ENCODE data around the gene UBTD2.

UBTD2 gene

GRCh38 chr5:172182291-172182690 is 101.3 kb downstream of the UBTD2 start:
- no peak for DNase-seq (ENCODE audit: low read depth)
- TF ChIP-seq CTCF (IDR thresholded peaks at IDR 0.05; ENCODE audit: control insufficient read depth, extremely low read depth, insufficient read depth), result no peak
- no peak overlapping the region for H3K4me3 ChIP-seq (ENCODE audit: low read depth, low read length)

- TF ChIP-seq CTCF (IDR thresholded peaks at IDR 0.05; ENCODE audit: control insufficient read depth, extremely low read depth, insufficient read depth), result no peak
- no peak overlapping the region for H3K4me3 ChIP-seq (ENCODE audit: low read depth, low read length)
These were observed 102.6 kb downstream of the UBTD2 start for GRCh38 chr5:172180936-172181335.

GRCh38 chr5:172178991-172179989 is 104.3 kb downstream of the UBTD2 start:
- no peak for TF ChIP-seq CTCF (IDR thresholded peaks at IDR 0.05; ENCODE audit: control insufficient read depth, extremely low read depth, insufficient read depth)
- no peak for DNase-seq (ENCODE audit: low read depth)
- no peak overlapping the region for H3K4me3 ChIP-seq (ENCODE audit: low read depth, low read length)

More at GRCh38 chr5:172180936-172181335, 102.6 kb downstream of the UBTD2 start:
- no peak for DNase-seq (ENCODE audit: low read depth)

- TF ChIP-seq CTCF (IDR thresholded peaks at IDR 0.05; ENCODE audit: control insufficient read depth, extremely low read depth, insufficient read depth), result no peak
- DNase-seq (ENCODE audit: low read depth), result no peak
- H3K4me3 ChIP-seq (ENCODE audit: low read depth, low read length), result no peak overlapping the region
These were observed 105.1 kb downstream of the UBTD2 start for GRCh38 chr5:172178301-172178987.

- TF ChIP-seq CTCF (IDR thresholded peaks at IDR 0.05; ENCODE audit: control insufficient read depth, extremely low read depth, insufficient read depth), result no peak
- no peak overlapping the region for H3K4me3 ChIP-seq (ENCODE audit: low read depth, low read length)
- DNase-seq (ENCODE audit: low read depth), result no peak
These were observed 106.4 kb downstream of the UBTD2 start for GRCh38 chr5:172177176-172177575.

GRCh38 chr5:172175263-172175719 is 108.3 kb downstream of the UBTD2 start:
- no peak overlapping the region for H3K4me3 ChIP-seq (ENCODE audit: low read depth, low read length)

More at GRCh38 chr5:172175263-172175719, 108.3 kb downstream of the UBTD2 start:
- no peak for TF ChIP-seq CTCF (IDR thresholded peaks at IDR 0.05; ENCODE audit: control insufficient read depth, extremely low read depth, insufficient read depth)
- DNase-seq (ENCODE audit: low read depth), result no peak

Data from LNCaP clone FGC (cell line).